CD14-positive monocyte (primary cell): Measurements from ENCODE around the gene TFPI. TPM values are rescaled to one million over a fixed set of nuclear protein-coding genes. Genes with fewer than 3 reads are reported as not detected.

Experiments used
- DNase-seq, 3 donors: peaks; one replicate each; pipeline ENCODE4 v3.0.0-alpha.2; 2011 to 2022
- H2AFZ ChIP-seq: 2 replicates; pipeline ENCODE4 v1.6.0; 2012; ENCODE audit warnings: mild to moderate bottlenecking, low read depth, low read length, inconsistent platforms; ENCODE audit not compliant: insufficient read depth, poor library complexity, severe bottlenecking
- H3K27ac ChIP-seq, 2 donors: 1 replicate in 1 of 2; 2 replicates in 1 of 2; pipeline ENCODE4 v1.5.1; 2012 to 2013; ENCODE audit warnings: low read length in 2 of 2, control low read depth in 1 of 2, inconsistent platforms in 1 of 2, low read depth in 1 of 2, mild to moderate bottlenecking in 1 of 2
- H3K27me3 ChIP-seq, 2 donors: one replicate each; pipeline versions ENCODE4 v1.6.0 to v1.6.1; 2011 to 2013; ENCODE audit warnings: low read length in 2 of 2; ENCODE audit not compliant: control insufficient read depth in 2 of 2, insufficient read depth in 2 of 2
- H3K36me3 ChIP-seq, 2 donors: replicated peaks in 1 of 2; 1 replicate in 1 of 2; 2 replicates in 1 of 2; pipeline versions ENCODE4 v1.5.1 to v1.6.1; 2012 to 2013; ENCODE audit warnings: low read length in 2 of 2, control low read depth in 1 of 2, inconsistent platforms in 1 of 2, mild to moderate bottlenecking in 1 of 2; ENCODE audit not compliant: insufficient read depth in 2 of 2, control insufficient read depth in 1 of 2
- H3K4me1 ChIP-seq, 2 donors: 1 replicate in 1 of 2; 2 replicates in 1 of 2; pipeline versions ENCODE4 v1.5.1 to v1.6.1; 2012 to 2013; ENCODE audit warnings: low read length in 2 of 2, control low read depth in 1 of 2, inconsistent platforms in 1 of 2, mild to moderate bottlenecking in 1 of 2, moderate library complexity in 1 of 2; ENCODE audit not compliant: insufficient read depth in 2 of 2, control insufficient read depth in 1 of 2
- H3K4me2 ChIP-seq: replicated peaks from 2 replicates; pipeline ENCODE3; 2012; ENCODE audit warnings: low read length, moderate library complexity, mild to moderate bottlenecking; ENCODE audit not compliant: poor library complexity, severe bottlenecking; ENCODE audit errors: extremely low read depth
- H3K4me3 ChIP-seq, 3 experiments: fragments of 200-600 bp in 1 of 3; sonication (generic) in 1 of 3; replicated peaks in 1 of 3; 1 replicate in 2 of 3; 2 replicates in 1 of 3; pipeline ENCODE4 v1.5.1; 2011 to 2013; ENCODE audit warnings: low read length in 3 of 3, mild to moderate bottlenecking in 3 of 3, control low read depth in 2 of 3, low read depth in 2 of 3, inconsistent platforms in 1 of 3, moderate library complexity in 1 of 3
- H3K79me2 ChIP-seq: 2 replicates; pipeline ENCODE4 v1.6.0; 2012; ENCODE audit warnings: mild to moderate bottlenecking, control low read depth, inconsistent platforms, low read length, moderate library complexity; ENCODE audit not compliant: insufficient read depth
- H3K9ac ChIP-seq: 2 replicates; pipeline ENCODE4 v1.6.0; 2017; ENCODE audit warnings: low read length, mild to moderate bottlenecking; ENCODE audit not compliant: insufficient read depth, poor library complexity, severe bottlenecking
- H3K9me3 ChIP-seq, 2 donors: replicated peaks in 1 of 2; 1 replicate in 1 of 2; 2 replicates in 1 of 2; pipeline versions ENCODE4 v1.5.1 to v1.6.1; 2012 to 2013; ENCODE audit warnings: low read length in 2 of 2, control low read depth in 1 of 2; ENCODE audit not compliant: control insufficient read depth in 1 of 2, insufficient read depth in 1 of 2
- H4K20me1 ChIP-seq: 2 replicates; pipeline ENCODE4 v1.6.0; 2012; ENCODE audit warnings: mild to moderate bottlenecking, low read length, control low read depth, moderate library complexity; ENCODE audit not compliant: insufficient read depth
- H3K27ac Mint-ChIP-seq, 7 donors: one replicate each; pipeline ENCODE4 v1.8.0; 2020; ENCODE audit warnings: mild to moderate bottlenecking in 7 of 7, mixed read lengths in 7 of 7, moderate library complexity in 6 of 7, inconsistent platforms in 2 of 7
- H3K27me3 Mint-ChIP-seq, 3 donors: one replicate each; pipeline ENCODE4 v1.8.0; 2021 to 2022; ENCODE audit warnings: low read depth in 3 of 3, mild to moderate bottlenecking in 3 of 3, mixed read lengths in 3 of 3, moderate library complexity in 3 of 3, inconsistent platforms in 1 of 3
- H3K36me3 Mint-ChIP-seq, 2 donors: one replicate each; pipeline ENCODE4 v1.8.0; 2020; ENCODE audit warnings: mixed read lengths in 2 of 2, inconsistent platforms in 1 of 2, mild to moderate bottlenecking in 1 of 2
- H3K4me1 Mint-ChIP-seq: one replicate; pipeline ENCODE4 v1.8.0; 2020; ENCODE audit warnings: mild to moderate bottlenecking, mixed read lengths
- H3K4me3 Mint-ChIP-seq, 2 donors: one replicate each; pipeline ENCODE4 v1.8.0; 2020; ENCODE audit warnings: mild to moderate bottlenecking in 2 of 2, mixed read lengths in 2 of 2, moderate library complexity in 1 of 2
- H3K9me3 Mint-ChIP-seq, 7 donors: one replicate each; pipeline ENCODE4 v1.8.0; 2020 to 2022; ENCODE audit warnings: mixed read lengths in 7 of 7, mild to moderate bottlenecking in 6 of 7, moderate library complexity in 6 of 7, inconsistent platforms in 2 of 7
- CTCF ChIP-seq: fragments of 200-600 bp; IDR thresholded peaks from one replicate; pipeline ENCODE4 v1.8.0; 2022; ENCODE audit warnings: antibody characterized with exemption, mild to moderate bottlenecking
- WGBS: methylation state at CpG from one replicate; pipeline ENCODE4 v1.1.5; 2013; ENCODE audit warnings: missing lambda C conversion rate; ENCODE audit not compliant: insufficient coverage; 5-methylcytosine and 5-hydroxymethylcytosine counted together
- intact Hi-C, 2 donors: fragments of 100-400 bp; cut with micrococcal nuclease; formaldehyde crosslinking; loops; one replicate each; pipeline versions ENCODE4 v1.15.0 to v1.15.1; 2023
- polyA plus RNA-seq, 3 donors: library from polyadenylated mRNA; depleted of rRNA in 1 of 3; unstranded in 2 of 3; stranded (reverse) in 1 of 3; fragments of 300-500 nt in 2 of 3; fragments of >200 nt in 1 of 3; fragmentation: Illumina TruSeq in 2 of 3; gene quantifications; 1 replicate in 2 of 3; 2 replicates in 1 of 3; pipeline ENCODE4 v1.2.3, GENCODE V29; 2012 to 2021

Gene TFPI
- polyA plus RNA-seq, 3 donors, result 0.46 TPM; not detected in 2

- H3K27me3 ChIP-seq, result no peaks in the 10 kb centered on the region
- no peak for DNase-seq
- H3K36me3 Mint-ChIP-seq, result no peaks in the 10 kb centered on the region
- no peaks in the 10 kb centered on the region for H3K79me2 ChIP-seq
- intact Hi-C loops, result no loop called here
- no CpG with 5 or more reads among the region's 2 CpGs for WGBS
- TF ChIP-seq CTCF, result no peak
- H3K4me3 ChIP-seq, result no peak overlapping the region
- no peaks in the 10 kb centered on the region for H3K36me3 ChIP-seq
- H3K9me3 ChIP-seq, result no peaks in the 10 kb centered on the region
- no peaks in the 10 kb centered on the region for H3K27me3 Mint-ChIP-seq
- H3K4me3 Mint-ChIP-seq, result no peak overlapping the region
- H4K20me1 ChIP-seq, result no peaks in the 10 kb centered on the region
- H3K4me1 ChIP-seq, result peaks cover 13 to 18% of the 10 kb centered on the region in 2 donors
- H3K9ac ChIP-seq, result no peak overlapping the region
- H3K27ac ChIP-seq, result no peak overlapping the region
- peaks cover 11% of the 10 kb centered on the region for H3K4me1 Mint-ChIP-seq
- no peak overlapping the region for H3K27ac Mint-ChIP-seq
- peaks cover 0 to 4% (median 0%) of the 10 kb centered on the region in 7 donors for H3K9me3 Mint-ChIP-seq
- H3K4me2 ChIP-seq, result no peak overlapping the region
- no peak overlapping the region for H2AFZ ChIP-seq
These were observed 75.5 kb downstream of the TFPI start for GRCh38 chr2:187478719-187479118.

- Histone ChIP-seq H3K4me3 (no peak overlapping the region), H3K4me2 (no peak overlapping the region), H3K9ac (no peak overlapping the region), H3K4me1 (peaks cover 13 to 18% of the 10 kb centered on the region in 2 donors), H2AFZ (no peak overlapping the region), H3K79me2 (no peaks in the 10 kb centered on the region), H3K9me3 (no peaks in the 10 kb centered on the region), H3K27ac (no peak overlapping the region), H3K27me3 (no peaks in the 10 kb centered on the region), H3K36me3 (no peaks in the 10 kb centered on the region), H4K20me1 (no peaks in the 10 kb centered on the region)
- peaks cover 11% of the 10 kb centered on the region for H3K4me1 Mint-ChIP-seq
- H3K27ac Mint-ChIP-seq, result no peak overlapping the region
- peaks cover 0 to 4% (median 0%) of the 10 kb centered on the region in 7 donors for H3K9me3 Mint-ChIP-seq
- intact Hi-C loops, result no loop called here
- H3K27me3 Mint-ChIP-seq, result no peaks in the 10 kb centered on the region
- no peak for TF ChIP-seq CTCF
- H3K36me3 Mint-ChIP-seq, result no peaks in the 10 kb centered on the region
- H3K4me3 Mint-ChIP-seq, result no peak overlapping the region
- DNase-seq, result no peak
These were observed 77.2 kb downstream of the TFPI start for GRCh38 chr2:187477051-187477450.
